GM20000 (cell line): ENCODE results near the gene KRTAP10-8.
A peak's percentile ranks its signal among the peaks of the same experiment; 100 is the strongest.

ENCODE experiments used
- DNase-seq: peaks from one replicate; pipeline ENCODE4 v3.0.0; 2012; ENCODE audit warnings: low spot score
- CTCF ChIP-seq: IDR thresholded peaks from 2 replicates; pipeline ENCODE4 v1.5.1; 2012; ENCODE audit warnings: mild to moderate bottlenecking, control low read depth; ENCODE audit errors: extremely low read depth, missing control alignments

KRTAP10-8 gene

GRCh38 chr21:44617071-44617501, 5.2 kb downstream of the KRTAP10-8 start:
- TF ChIP-seq CTCF: no peak
- DNase-seq: no peak

- TF ChIP-seq CTCF: peak; percentile 3
- no peak for DNase-seq
These were observed 6.6 kb downstream of the KRTAP10-8 start for GRCh38 chr21:44618504-44618903.

- no peak for TF ChIP-seq CTCF
- DNase-seq: no peak
These were observed 7.0 kb downstream of the KRTAP10-8 start for GRCh38 chr21:44618909-44619308.

GRCh38 chr21:44619886-44620285, 8.0 kb downstream of the KRTAP10-8 start:
- no peak for DNase-seq
- no peak for TF ChIP-seq CTCF

- no peak for TF ChIP-seq CTCF
- DNase-seq: no peak
These were observed 11.7 kb downstream of the KRTAP10-8 start for GRCh38 chr21:44623575-44623974.

GRCh38 chr21:44625756-44626155, 13.9 kb downstream of the KRTAP10-8 start:
- no peak for TF ChIP-seq CTCF

GRCh38 chr21:44626262-44626661, 14.4 kb downstream of the KRTAP10-8 start:
- no peak for DNase-seq
- TF ChIP-seq CTCF: no peak

More at GRCh38 chr21:44625756-44626155, 13.9 kb downstream of the KRTAP10-8 start:
- DNase-seq: no peak
